Mesenteric fat pad (tissue), 1 donor: ENCODE measurements around the gene SCARF2. TPM values are rescaled to one million over a fixed set of nuclear protein-coding genes. Genes with fewer than 3 reads are reported as not detected.

Experiments
- total RNA-seq: library from RNA; stranded (reverse); fragmentation: NEBNext Ultra II Directional; extraction: Animal tissue kit (Norgen Biotek cat#: 25700); gene quantifications from one replicate; pipeline ENCODE4 v1.2.1, GENCODE V29; 2021
- donor health status: DM: yes; HTN: yes; CAD: no.

The SCARF2 gene
- total RNA-seq, 1 donor from 2014 or later, result 21.1 TPM

Other genes with a start within 250 kb of the SCARF2 start
- 0.55 TPM for gene RTN4R, start 169.5 kb downstream of the SCARF2 start, total RNA-seq
- gene DGCR6L, start 117.8 kb downstream of the SCARF2 start, total RNA-seq, result 25.7 TPM
- gene ZNF74, start 43.7 kb downstream of the SCARF2 start, total RNA-seq, result 5.2 TPM
- 24.9 TPM for gene KLHL22, start 58.0 kb upstream of the SCARF2 start, total RNA-seq
- gene MED15, start 69.8 kb upstream of the SCARF2 start, total RNA-seq, result 104 TPM